Superior temporal gyrus (tissue), 1 donor: Measurements from ENCODE around the gene CAVIN1.
"Not testable (repeated sequence)": the region's sequence is repeated elsewhere in the genome, so short reads cannot be mapped to it uniquely, and the experiment has no call there.

ENCODE experiments used
- DNase-seq: peaks from one replicate; pipeline ENCODE4 v3.0.0-alpha.2; 2016; ENCODE audit errors: extremely low spot score

The CAVIN1 gene

DNA sequence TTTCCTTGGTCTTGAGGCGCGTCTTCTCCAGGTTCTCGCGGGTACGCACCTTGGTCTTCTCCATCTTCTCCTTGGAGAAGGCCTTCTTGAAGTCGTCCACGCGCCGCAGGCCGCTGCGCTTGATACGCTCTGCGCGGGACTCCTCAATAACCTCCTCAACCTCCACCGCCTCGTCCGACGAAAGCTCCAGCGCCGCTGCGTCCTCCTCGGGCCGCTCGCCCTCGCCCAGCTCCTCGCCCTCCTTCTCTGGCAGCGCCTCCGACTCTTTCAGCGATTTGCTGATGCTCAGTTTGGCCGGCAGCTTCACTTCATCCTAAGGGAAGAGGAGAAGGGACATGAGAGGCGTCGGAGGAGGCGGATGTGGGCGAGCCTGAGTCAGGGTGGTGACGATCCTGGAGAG lies 18.0 kb downstream of the CAVIN1 start:
- no peak for DNase-seq

DNA sequence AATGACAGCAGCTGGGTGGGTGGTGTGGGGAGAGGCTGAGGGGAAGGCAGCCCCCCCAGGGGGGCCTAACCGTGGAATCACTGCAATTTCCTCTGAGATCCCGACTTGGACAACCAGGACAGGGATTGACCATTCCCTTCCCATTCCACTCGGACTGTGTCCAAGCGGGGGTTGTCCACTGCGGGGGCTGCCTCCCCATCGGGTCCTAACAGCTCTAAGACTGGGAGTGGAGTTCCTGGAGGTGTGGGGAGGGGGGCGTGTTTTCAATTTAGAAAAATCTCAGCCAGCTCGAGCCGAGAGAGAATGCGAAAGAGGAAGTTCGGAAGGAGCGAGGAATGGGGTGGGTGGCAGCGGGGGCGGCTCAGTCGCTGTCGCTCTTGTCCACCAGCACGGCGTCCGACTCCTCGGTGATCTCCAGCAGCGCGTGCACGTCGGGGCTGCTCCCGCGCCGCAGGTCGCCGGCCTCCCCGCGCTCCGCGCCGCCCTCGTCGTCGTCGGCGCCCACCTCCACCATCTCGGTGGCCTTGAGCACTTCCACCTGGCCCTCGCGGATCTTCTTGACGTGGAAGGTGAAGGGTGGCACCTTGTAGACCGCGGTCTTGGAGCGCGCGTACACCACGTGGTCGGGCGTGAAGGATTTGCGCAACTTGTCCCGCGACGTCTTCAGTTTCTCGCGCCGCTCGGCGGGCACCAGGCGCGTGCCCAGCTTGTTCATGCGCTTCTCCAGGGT lies 18.6 kb downstream of the CAVIN1 start:
- DNase-seq = no peak

DNA sequence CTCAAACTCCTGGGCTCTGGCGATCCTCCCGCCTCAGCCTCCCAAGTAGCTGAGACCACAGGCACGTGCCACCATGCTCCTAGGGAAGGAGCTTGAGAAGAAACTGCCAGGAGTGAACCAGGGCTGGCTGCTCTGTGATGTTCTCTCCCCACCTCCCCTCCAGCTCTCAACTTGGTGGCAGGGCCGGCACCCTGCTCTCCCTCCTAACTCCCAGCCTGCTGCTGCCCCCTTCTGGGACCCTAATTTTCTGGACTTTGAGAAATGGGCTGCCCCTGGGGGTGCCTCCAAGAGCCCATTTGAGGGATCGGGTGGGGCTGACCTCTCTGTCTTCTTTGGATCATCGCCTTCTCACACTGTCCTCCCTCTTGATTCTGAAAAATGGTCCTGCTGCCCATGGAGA lies 19.9 kb downstream of the CAVIN1 start:
- DNase-seq = peak; percentile 7

DNA sequence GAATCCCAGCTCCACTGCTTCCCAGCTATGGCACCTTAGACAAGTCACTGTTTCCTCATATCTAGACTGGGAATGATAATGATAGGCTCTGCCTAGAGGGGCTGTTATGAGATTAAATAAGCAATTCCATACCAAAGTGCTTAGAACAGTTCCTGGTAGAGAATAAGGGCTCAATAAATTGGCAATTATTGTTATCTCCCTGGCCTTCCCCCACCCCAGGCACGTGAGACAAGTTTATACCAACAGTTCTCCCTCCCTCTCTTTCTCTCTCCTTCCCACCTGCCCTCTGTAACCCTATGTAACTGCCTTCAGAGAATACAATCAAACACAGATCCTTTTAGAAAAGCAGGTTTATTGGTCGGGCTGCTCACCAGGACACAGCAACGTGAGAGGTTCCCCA lies 20.9 kb downstream of the CAVIN1 start:
- DNase-seq = no peak

DNA sequence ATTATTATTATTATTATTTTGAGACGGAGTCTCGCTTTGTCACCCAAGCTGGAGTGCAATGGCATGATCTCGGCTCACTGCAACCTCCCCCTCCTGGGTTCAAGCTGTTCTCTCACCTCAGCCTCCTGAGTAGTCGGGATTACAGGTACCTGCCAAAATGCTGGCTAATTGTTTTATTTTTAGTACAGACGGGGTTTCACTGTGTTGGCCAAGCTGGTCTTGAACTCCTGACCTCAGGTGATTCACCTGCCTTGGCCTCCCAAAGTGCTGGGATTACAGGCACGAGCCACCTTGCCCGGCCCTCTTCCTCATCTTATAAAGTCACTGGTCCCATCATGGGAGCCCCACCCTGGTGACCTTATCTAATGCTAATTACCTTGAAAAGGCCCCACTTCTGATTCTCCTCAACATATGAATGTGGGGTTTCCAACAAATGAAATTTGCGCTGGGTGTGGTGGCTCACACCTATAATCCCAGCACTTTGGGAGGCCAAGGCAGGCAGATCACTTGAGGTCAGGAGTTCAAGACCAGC lies 22.1 kb downstream of the CAVIN1 start:
- not testable (repeated sequence) for DNase-seq

DNA sequence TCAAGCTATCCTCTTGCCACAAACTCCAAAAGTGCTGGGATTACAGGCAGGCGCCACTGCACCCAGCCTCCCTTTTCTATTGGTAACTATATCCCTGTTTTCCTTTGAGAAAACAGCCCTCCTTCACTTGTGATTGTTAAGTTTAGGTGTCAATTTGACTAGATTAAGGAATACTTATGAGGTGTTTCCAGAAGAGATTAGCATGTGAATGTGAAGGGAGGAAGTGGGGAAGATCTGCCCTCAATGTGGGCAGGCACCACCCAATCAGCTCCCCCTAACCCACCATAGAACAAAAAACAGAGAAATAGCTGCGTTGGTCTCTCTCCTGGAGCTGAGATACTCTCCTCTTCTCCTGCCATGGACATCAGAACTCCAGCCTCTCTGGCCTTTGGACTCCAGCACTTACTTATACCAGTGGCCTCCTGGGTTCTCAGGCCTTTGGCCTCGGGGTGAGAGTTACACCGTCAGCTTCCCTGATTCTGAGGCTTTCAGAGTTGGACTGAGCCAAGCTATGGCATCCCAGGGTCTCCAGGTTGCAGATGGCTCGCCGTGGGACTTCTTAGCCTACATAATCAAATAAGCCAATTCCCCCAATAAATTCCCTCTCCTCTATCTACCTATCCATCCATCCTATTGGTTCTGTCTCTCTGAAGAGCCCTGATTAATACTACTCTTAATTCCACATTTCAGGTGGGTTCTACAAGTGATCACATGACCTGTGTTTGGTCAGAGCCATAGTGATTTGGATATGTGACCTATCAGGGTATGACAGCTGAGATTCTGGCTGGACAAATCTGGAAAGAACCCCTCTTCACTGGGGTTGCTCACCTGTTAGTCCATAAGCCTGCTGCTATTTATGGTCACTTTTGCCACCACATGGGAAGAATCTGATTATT lies 22.9 kb downstream of the CAVIN1 start:
- no peak for DNase-seq

DNA sequence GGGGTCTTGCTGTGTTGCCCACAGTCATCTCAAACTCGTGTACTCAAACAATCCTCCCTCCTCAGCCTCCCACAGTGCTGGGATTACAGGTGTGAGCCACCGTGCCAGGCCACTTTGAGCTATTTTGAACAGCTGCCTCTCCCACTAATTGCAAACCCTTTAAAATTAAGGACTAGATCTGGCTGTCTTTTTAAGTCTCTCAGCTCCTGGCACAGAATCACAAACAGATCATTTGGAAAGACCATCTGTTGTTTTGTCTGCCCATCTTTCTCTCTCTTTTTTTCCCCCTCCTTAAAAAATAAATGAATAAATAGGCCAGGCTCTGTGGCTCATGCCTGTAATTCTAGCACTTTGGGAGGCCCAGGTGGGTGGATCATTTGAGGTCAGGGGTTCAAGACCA lies 23.9 kb downstream of the CAVIN1 start:
- no peak for DNase-seq

DNA sequence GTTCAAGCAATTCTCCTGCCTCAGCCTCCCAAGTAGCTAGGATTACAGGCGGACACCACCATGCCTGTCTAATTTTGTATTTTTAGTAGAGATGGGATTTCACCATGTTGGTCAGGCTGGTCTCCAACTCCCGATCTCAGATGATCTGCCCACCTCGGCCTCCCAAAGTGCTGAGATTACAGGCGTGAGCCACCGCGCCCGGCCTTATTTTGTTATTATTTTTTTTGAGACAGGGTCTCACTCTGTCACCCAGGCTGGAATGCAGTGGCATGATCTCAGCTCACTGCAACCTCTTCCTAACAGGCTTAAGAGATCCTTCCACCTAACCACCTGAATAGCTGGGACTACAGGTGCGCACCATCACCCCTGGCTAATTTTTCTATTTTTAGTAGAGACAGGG lies 27.5 kb downstream of the CAVIN1 start:
- not testable (repeated sequence) for DNase-seq

DNA sequence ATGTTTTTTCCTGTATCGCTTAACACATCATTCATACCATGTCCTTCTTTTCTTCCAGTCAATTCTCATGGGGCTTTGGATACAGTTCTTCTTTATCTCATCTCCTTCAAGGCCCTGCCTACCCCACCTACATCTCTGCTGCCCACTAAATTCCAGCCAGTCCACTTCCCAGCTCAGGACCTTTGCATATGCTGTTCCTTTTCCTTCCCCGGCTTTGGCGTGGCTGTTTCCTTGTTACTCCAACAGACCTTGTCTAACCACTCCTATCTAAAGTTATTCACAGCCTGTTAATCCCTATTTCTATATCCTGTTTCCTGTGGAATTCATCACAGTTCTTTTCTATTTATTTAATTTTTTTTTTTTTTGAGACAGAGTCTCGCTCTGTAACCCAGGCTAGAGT lies 28.2 kb downstream of the CAVIN1 start:
- DNase-seq = no peak

DNA sequence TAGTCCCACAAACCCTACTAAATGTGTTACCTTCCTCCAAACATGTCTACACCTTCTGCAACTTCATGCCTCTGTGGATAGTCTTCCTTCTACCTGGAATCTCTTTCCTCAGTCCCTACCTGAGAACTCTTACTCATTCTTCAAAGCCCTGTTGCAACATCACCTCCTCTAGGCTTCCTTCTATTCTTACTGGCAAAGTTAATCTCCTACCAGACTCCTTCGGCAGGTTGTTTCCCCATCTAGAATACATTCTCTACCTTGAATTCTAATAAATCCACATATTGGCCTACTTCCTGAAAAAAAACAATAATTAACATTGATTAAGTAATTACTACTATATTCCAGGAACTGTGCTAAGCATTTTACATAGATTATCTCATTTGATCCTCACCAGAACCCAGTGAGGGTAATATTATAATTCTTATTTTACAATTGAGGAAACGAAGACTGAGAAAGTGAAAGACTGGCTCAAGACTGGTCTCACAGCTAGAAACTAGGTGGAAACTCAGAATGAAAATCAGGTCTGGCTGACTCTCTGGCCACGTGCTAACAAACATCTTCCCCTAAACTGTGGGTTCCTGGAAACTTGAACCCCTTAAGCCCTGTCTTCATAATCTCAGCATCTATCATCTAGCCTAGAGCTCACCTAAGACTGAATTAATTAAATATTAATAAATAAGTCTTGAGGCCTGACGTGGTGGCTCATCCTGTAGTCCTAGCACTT lies 30.2 kb downstream of the CAVIN1 start:
- no peak for DNase-seq

DNA sequence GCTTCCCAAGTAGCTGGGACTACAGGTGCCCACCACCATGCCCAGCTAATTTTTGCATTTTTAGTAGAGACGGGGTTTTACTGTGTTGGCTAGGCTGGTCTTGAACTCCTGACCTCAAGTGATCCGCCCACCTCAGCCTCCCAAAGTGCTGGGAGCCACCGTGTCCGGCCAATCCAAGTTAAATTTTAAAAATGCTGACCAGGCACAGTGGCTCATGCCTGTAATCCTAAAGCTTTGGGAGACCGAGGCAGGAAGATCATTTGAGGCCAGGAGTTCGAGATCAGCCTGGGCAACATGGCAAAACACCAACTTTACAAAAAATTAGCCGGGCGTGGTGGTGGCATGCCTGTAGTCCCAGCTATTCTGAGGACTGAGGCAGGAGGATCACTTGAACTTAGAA lies 31.6 kb downstream of the CAVIN1 start:
- not testable (repeated sequence) for DNase-seq

DNA sequence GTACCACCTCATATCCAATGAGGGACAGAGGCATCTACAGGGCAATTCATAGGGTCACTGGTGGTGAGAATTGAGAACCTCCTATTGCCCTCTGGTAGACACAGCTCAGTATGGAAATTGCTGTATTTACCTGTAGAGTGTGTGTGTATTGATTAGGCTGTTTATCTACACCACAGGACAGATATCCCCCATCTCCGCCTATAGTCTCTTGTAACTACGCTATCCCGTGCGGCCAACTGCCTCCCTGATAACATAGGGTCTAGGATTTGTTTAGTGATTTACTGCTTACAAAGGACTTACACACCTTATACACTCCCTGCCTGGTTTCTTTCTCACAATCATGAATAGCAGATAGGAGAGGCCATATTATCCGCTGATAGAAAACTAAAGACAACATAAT lies 33.2 kb downstream of the CAVIN1 start:
- DNase-seq = no peak

DNA sequence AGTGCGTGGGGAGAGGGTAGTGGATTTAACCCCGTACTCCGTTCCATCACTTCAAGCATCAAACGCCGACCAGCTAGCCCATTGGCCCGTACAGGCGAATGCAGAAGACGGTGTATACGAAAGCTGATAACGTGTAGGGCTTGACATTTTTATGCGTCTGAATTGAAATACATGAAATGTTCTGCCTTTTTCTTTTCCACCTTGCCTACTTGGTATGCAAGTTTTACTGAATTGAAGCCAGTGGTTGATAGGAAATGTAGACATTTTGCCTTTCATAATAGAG lies 34.0 kb downstream of the CAVIN1 start:
- no peak for DNase-seq

DNA sequence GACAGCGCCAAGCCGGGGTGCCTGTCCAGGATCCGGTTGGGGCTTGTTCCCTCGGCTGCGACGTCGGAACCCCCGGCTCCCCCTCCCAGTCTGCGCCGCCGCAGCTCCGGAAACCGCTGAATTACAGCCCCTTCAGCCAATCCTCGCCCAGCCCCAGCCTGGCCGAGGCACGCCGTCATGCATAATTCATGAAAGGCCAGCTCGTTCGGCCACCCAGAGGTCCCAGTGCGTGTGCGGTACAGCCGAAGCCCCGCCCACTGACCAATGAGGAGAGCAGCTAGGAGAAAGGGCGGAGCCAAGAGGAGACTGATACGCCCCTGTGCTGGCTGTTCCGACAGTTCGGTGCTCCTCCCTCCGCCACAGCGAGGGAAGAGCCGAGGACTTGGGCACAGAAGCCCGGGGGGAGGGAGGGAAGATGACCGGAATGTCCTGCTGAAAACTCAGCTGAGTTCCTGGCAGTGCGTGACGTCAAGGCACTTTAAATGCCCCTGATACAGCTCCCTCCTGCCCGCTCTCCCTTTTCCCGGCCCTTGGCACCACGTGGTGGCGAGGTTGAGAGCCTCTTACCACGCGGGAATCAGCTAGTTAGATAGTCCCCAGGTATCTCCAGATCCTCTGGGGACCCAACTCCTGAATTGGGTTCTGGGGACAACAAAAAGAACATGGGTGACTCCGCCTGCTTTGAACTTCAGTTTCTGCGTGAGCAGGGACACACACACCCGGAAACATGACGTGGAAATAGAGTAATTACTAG lies 34.5 kb downstream of the CAVIN1 start, which contains the start of gene STAT3:
STAT3 (minus strand) TSS at position 62 of the 754 bp plus-strand sequence. CDS start 39,926 bp downstream, outside the sequence.
- peak; percentile 100 for DNase-seq

DNA sequence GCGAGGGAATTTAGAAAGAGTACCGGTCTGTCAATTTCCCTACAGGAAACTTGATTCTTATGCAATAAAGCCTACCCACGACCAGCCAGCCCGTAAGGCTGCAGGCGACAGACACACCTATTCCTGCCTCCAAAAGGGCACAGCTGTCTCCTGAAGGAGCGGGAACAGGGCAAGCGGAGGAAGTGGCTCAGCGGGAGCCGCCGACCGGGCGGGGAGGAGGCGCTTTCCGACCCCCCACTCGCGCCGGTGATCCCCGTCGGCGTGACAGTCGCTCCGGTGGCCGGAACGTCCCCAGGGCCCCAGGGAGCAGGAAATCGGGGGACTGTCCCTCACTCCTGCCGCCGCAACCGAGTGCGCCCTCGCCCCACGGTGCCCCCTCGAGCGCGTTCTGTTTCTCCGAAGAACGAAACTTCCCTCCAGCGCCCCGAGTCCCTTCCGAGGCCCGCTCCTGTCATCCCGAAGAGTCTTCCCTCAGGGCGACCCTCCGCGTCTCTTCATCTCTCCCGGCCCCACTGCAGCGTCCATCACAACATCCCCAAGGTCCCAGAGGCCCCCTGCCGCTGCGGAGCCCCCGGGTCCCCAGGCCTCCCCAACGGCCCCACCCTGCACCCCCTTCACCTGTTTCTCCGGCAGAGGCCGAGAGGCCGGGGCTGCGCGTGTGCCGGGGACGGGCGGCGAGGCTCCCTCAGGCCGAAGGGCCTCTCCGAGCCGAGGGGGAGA lies 35.2 kb downstream of the CAVIN1 start:
- DNase-seq = no peak

DNA sequence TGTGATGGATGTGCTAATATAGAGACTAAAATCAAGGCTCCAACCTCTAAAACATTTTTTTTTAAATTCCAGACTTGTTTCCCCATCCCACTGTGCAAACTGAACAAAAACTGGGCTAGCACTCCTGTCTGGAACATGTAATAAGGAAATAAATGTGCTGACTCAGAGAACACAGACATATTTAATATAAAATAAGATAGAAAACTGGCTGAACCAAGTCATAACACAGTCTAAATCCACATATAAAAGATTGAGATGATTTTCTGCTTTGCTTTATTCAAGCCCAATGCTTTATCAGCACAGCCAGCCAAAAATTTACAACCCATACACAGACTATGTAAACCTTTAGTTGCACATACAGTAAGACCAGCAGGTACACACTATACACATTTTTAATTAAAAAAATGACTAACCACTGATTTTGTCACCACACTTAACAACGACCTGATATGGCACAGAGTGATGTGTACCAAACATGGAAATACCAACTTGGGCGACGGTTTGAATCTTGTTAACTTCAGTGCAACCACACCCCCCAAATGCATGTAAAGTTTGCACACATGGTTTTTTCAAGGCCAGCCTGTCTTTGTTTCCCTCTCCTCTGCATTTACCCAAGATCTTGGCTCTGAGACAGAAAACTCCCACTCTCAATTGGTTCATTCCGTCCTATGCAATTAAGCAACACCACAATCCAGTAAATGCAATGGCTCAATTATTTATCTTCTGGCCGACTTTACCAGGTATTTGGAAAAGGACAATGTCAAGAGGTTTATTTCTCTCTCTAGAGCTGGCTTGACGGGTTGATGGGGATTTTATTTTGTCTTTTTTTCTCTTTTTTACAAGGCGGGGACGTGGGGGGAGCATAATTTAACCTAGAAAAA lies 36.0 kb downstream of the CAVIN1 start:
- peak; percentile 33 for DNase-seq

DNA sequence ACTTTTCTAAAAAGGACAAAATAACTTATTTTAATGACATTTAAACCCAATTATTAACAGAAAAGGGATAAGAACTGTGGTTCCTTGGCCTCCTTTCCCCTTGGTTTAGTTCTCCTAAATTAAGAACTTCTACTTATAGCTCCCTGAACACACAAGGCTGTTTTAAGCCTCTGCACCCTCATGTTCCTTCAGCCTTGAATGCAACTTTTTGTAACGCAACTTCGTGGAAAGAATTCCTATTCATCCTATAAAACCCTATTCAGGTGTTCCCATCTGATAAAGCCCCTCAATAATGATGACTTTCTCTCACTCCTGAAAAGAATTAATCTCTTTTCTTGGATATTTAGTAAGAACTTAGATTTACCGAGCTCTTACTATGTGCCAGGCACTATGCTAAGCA lies 41.2 kb downstream of the CAVIN1 start:
- no peak for DNase-seq

DNA sequence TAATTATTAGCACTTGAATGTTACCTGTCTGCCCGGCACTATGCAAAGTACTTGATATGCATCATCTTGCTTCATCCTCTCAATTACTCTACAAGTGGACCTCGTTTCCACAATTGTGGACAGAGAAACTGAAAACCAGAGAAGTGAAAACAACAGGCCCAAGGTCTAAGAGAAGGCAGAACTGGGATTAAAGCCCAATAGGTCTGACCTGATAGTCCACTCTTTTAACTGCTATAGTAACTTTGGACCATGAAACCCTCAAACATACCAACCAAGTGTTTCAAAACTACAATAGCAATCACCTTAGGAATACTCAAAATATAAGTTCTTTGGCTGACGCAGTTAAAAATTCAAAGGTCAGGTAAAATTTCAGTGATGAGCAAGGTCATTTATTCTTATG lies 42.1 kb downstream of the CAVIN1 start:
- DNase-seq = no peak

DNA sequence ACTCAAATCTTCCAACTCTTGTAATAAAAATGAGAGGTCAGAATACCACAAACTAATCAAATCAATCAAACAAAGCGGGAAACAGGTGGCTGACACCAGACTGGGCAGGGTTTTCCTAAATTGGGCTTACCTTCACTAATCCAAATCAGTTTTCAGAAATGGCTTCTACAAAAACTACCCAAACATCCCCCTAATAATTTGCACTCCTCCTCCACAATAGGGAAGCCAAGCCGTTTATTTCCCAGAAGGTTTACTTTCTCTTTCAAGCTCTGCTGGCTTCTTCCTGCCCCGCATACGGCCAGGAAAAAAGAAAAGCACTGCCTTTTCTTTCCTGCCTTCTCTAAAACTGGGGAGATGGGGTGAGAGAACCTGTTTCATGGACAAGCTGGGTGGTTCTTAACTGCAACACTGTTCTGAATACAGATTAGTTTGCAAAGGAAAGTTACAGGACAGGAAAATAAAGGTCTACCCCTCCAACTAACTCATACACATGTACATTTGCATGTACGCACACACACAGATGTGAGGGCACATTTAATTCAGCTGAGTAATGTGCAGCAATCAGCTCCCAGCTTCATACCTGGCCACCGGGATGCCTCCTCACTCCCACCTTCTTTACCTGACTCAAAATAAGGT lies 44.0 kb downstream of the CAVIN1 start:
- DNase-seq = no peak
